ENCODE measurements around the gene SAMD13.

Gene SAMD13, protein sequence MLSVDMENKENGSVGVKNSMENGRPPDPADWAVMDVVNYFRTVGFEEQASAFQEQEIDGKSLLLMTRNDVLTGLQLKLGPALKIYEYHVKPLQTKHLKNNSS

DNA sequence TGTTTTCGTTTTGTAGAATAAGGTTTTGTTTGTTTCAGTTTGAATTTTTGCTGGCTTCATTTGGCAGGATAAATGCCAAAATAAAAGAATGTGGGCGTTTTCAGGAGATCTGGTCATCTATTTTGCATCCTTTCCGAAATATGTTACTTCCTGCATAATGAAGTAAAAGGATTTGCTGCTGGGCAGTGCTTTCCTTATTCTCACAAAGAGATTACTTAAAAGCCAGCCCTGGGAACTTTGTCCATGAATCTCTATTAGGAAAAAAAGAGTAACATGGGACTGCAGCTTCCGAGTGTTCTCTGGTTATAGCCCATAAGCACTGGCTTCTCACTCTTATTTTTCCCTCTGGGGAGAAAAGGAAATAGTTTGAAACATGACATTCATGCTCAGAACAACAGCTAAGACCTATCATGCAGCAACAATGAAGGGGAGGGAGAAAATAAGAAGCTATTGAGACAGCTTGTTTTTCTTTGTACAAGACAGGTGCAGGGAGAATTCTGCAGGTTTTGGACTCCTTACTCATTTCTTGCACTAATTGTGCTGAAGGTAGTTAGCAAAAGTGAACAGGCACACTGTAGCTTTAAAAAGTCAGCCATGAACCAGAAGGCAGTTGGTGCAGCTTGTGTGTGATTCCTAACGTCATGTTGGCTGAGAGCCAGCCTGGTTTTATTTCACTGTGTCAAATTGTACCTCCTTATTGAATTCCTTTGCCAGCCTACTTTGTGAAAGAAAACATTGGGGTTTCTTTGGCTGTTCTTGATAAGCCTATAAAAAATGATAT lies at the start of gene SAMD13:
SAMD13 (plus strand) TSS at position 705 of the 781 bp plus-strand sequence. CDS start 1,527 bp downstream, outside the sequence.
- peak in 1 of 2 experiments; percentile 75 for DNase-seq

DNA sequence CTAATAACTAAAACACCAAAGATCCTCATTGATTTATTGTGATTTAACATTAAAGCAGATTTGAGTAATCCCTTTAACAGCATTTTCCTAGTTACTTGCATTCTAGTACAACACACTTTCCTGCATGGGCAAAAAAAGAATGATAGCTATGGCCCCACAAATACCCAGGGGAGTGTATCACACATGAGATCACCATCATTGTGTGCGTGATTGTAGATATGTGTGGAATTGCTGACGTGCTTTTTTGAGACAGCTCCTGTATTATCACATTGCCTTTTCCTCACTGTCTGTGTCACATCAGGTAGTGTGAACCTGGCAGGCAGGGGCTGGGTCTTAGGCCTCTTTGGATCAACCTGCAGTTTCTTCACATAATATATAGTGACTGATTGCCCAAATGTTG lies 48.5 kb upstream of the SAMD13 start:
- DNase-seq = no peak

DNA sequence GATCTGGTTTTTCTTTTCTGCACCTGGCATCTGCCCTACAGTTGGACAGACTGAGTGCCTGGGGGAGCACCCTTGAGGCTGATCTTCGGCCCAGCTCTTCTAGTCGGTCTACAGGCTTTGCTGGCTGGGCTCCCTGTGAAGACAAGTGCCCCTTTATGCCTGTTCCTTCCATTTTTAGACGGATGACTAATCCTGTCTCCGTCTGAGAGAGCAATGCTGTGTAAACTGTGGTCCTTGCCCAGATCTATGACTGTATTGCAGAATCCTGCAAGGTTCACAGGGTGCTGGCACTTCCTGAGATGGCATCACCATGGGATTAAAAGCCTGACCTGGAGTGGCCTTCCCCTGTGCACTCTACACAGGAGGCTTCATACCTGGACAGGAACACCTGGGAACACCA lies 47.6 kb upstream of the SAMD13 start:
- no peak for DNase-seq

DNA sequence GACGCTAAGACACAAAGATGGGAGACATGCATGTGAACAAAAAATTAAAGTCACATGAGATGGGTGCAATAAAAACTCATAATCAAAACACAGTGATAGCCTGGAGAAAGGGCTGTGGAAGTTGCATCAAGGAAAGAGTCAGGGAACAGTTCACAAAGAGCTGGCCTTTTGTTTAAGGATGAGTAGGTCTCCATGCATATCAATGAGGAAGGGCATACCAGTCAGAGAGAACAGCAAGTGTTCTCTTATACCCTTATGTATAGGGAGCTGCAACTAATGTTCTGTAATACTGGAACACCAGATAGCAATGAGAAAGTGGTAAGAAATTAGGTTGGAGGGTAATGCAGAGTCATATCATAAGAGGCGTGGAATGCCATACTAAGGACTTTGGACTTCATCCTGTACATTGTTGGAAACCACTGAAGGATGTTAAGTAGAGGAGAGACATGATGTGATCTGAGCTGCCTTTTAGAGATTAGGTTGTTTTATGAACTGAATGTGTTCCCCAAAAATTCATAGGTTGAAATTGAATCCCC lies 46.7 kb upstream of the SAMD13 start:
- no peak for DNase-seq

DNA sequence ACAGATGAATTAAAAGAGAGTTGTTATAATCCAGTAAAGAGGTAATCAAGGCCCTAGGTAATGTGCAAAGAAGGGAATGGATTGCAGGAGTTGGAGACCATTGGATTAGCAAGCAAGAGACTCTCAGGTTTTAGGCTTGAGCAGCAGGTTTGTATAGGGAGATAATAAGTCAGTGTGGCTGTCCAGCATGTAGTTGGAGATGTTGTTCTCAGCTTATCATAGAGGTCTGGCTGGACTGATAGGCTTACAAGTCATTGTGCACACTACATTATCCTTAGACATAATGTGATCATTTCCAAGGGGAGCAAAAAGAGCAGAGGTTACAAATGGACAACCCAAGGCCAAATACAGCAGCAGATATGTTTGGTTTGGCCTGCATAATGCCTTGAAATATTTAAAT lies 45.9 kb upstream of the SAMD13 start:
- no peak for DNase-seq

DNA sequence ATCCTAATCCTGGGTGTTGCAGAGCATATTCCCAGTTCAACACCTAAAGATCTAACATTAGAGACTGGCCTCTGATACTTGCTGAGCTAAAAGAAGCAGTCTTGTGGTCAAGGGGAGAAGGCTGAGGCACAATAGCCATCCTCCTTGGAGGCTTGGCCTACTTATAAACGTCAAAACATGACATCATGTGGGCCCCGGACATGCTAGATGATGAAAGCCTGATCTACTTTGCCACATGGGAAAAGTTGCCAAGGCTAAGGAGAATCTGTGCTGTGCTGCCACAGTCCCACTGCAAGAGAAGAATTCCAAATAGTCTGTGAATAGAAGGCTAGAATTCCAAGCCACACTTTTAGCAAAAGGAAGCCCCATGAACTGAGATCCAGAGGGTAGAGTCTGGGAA lies 43.9 kb upstream of the SAMD13 start:
- DNase-seq = no peak

DNA sequence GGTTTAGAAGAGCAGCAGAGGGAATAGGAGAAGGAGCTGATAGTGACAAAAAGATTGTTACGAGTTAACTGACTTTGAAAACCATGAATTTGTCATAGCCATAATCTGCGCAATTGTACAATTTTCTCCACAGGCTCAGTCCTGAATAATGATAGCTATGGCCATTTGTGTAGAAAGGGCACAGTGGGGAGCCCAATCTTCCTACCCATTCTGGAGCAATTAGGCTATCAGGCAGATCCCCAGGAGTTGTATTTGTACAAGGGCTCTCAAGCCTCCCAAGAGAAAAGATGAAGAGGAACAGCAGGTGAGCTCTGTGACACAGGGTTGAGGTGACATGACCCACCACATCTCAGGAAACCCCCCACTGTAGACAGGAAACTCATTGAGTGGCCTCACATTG lies 42.1 kb upstream of the SAMD13 start:
- no peak for DNase-seq

DNA sequence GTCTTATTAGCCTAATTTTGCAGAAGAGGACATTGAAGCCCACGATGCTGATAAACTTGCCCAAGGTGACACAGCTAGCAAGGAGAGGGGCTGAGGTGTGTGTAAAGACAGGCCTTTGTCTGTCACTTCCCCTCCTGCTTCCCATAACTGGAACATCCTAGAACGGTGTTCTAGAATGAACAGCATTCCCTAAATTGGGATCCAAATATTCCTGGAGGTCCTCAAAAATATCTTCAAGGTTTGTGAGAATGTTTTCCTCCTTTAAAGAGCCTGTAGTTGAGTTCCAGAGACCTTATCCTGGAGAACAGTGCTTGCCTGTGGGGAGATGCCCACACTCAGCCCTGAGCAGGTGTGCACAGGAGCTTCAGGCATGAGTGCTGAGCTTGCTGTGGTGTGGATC lies 41.5 kb upstream of the SAMD13 start:
- DNase-seq = no peak

DNA sequence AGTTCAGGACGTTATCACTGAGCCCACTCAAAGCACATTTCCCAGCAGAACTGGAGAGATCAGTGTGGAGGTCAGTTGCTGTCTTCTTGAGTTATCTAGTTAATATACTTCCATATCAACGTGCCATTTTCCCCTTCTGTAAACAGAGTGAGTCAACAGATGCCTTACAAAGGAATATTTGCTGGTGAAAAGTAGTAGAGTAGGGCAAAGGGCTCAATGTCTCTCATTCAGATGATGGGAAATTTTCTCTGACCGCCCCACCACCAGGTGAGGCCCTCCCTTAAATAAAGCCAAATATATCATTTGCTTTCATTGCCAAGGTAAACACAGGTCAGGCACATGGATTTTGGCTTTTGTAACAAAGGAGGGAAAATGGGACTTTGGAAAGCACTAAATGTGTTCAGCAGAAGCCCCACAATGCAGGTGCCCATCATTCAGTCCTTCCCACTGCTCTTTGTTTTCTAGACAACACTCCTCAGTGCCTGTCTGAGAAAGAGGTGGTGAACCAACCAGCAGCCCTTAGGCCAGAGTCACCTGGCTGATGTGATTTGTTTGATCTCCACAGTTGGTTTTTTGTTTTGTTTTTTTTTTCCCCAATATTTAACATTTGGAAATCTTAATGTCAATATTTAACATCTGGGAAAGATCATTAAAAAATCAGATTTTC lies 40.5 kb upstream of the SAMD13 start:
- DNase-seq = no peak

DNA sequence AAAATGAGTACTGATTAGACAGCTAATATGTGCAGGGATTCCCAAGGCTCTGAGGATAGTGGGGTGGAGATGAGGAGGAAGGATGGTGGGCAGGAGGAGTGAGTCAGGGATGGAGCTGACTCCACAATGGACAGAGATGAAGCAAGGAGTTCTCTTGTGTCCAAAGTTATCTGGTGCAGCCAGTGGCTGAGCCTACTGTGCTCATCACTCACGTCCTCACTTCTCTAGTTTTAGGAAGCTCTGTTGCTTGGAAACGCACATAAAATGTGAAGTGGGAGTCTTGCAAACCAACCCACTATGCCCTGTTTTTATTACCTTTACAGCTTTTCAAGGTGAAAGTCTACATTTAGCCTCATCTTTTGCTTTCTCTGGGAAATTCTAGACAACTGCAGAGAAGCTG lies 36.5 kb upstream of the SAMD13 start:
- no peak for DNase-seq

DNA sequence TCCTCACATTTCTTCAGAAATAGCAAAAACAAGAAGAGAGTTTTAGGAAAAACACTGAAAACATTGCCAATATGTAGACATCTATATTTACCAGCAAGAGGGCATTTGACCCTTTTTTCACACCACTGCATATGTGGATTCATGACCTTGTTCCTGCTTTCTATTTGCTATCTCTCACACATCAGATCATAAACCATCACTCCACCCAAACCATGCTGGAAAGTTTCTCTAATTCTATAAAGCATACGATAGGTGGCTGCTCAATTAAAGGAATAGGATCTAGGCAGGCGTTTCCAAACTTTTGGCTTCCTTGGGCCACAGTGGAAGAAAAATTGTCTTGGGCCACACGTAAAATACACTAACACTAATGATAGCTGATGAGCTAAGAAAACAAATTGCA lies 35.6 kb upstream of the SAMD13 start:
- DNase-seq = no peak

DNA sequence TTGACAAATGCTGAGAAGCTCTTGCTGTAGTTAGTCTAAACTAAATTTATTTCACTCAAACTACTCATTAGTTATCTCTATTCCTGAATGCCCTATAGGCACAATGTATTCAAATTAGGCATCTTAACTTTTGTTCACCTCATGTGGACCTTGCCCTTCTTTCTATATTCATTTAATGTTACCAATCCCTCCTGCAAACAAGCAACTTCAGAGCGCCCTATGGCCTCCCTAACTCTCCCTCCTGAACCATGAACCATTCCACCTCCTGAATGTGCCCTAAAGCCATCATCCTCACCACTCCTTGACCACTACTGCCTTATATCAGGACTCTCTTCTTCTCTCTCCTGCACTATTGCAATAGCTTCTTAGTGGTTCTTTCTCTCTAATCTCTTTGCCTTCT lies 34.8 kb upstream of the SAMD13 start:
- no peak for DNase-seq

DNA sequence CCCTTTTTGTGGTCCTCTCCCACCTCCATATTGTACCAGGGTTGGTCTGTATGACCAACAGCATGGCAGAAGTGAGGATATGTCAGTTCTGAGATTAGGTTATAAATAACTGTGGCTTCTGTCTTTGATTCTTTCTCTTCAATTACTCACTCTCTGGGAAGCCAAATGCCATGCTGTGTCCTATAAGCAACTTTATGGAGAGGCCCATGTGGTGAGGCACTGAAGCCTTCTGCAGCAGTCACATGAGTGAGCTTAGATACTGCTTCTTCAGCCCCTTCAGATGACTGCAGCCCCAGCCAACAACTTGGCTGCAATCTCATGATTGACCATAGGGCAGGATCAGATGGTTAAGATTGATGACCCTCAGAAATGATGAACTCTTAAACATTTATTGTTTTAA lies 34.0 kb upstream of the SAMD13 start:
- no peak for DNase-seq

DNA sequence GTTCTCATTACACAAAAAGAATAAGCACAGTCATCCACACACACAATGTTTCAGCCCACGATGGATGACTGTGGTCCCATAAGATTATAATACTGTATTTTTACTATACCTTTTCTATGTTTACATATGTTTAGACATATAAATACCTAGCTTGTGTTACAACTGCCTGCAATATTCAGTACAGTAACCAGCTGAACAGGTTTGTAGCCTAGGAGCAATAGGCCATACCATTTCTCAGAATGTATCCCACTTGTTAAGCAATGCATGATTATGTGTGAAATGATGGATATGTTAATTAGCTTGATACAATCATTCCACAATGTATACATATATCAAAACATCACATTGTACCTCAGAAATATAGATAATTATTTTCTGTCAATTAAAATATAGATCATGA lies 33.2 kb upstream of the SAMD13 start:
- DNase-seq = no peak

DNA sequence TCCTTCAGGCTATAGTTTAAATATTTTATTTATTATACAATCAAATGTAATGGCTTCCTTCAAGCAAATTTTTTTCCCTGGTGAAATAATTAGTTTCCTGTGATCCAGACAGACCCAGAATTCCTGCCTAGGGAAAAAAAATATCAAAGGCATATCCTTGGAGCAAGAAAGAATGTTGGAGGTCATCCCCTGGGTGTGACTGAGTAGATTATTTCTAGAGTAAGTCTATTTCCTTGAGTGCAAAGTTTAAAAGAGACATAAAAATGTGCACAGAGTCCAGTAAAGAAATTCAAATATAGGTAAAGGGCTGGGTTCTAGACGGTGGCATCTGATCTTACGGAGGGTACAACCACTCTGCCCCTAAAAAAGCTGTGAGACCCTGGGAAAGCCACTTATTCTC lies 32.2 kb upstream of the SAMD13 start:
- no peak for DNase-seq

DNA sequence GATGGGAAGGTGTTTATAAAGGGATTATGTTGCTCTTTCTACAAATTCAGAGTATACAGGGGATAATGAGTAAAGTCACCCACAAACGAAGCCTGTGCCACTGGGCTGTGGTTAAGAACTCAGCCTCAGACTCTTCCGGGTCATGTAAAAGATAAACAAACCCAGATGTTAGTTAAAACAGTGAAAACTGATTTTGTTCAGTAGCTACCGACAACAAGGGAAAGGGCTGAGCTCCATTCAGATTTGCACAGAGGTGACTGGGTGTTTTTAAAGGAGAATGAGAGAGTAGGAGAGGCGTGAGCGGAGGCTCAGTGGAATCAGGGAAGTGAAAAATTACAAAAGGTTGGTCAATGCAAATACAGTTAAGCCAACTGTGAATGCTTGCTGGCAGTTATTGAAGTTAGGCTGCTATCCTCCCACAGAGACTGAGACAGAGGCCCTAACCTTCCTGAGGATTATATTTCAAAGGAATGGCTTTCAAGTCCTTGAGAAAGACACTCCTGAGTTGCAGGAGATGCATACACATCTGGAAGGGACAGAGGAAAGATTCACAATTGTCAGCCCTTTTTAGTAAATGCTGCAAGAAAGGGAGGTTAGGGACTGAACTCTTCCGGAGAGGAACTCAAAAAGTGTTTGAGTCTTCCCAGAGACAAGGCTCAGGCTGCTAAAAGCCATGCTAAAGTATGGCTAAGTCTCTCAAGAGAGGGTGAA lies 29.9 kb upstream of the SAMD13 start:
- DNase-seq = no peak

DNA sequence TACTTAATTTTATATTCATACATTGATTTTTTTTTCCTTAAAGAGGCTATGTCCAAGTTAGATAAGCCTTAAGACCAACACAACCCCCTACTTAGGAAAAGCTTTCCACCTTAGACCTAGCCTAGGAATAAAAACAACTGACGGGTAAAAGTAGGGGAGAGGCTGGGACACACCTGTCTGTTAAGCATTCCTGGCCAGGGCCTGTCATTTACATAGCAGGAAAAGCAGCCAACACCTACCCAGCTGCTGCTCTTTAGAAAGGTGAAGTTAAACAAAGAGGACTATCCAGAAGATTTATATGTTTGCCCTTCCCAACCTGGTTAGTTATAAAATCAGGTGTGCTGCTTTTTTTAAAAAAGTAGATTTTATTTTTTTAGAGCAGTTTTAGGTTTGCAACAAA lies 29.1 kb upstream of the SAMD13 start:
- DNase-seq = no peak

DNA sequence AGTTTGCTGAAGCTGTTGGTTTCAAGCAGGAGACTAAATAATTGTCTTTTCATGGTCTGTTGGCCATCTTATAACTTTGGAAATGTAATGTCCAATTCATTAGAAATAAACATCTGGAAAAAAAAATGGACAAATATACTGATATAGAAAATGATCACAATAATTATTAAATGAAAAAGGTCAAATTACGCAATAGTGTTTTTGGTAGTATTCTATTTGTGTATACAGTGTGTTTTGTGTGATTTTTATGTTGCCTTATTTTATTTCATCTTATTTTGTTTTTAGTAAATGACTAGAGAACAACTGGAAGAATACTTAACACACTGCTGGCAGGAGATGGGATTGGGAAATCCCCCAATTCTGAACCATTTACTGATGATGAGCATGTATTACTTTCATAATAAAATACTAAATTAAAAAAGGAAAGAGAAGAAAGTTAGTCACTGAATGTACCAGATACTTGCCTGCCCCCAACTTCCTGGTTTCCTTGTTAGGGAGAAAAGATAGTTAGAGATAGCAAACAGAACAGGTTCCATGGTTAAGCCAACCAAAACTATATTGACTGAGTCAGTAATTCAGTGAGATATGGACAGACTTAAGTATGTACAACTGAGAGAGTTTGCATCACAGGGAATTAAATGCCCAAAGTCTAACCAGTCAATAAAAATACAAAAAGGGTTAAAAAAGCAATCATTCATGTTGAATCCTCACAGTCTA lies 24.0 kb upstream of the SAMD13 start:
- DNase-seq = no peak

DNA sequence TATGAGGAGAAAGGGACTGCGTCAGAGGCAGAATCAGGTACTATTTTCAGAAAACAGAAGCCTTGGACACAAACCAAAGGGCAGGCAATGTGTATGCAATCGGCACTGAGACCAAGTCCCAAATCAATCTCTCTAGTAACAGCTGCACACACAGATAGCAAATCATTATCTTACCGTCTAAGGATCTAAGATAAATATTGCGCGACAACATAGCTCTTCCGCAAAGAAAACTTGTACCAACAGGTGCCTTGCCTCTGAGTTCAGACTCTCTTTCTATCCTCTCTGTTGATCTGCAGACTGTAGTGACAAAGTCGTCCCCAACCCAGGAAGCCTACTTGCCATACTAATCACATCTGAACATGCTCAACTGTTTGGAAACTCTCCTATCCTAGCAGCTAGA lies 22.6 kb upstream of the SAMD13 start:
- no peak for DNase-seq

DNA sequence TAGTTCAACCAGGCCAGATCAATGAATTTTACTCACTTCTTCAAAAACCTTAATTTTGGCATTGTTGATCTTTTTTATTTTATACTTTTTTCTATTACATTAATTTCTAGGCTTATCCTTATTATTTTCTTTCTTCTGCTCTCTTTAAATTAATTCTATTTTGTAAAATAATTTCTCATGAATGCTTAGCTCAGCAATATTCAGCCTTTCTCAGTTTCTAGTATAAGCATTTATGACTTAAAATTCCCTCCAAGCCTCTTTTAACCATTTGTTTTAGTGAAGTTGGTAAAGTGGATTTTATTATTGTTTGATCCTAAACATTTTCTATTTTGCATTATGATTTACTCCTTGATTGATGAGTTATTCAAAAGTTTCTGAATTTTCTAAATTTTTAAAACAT lies 20.6 kb upstream of the SAMD13 start:
- no peak for DNase-seq

DNA sequence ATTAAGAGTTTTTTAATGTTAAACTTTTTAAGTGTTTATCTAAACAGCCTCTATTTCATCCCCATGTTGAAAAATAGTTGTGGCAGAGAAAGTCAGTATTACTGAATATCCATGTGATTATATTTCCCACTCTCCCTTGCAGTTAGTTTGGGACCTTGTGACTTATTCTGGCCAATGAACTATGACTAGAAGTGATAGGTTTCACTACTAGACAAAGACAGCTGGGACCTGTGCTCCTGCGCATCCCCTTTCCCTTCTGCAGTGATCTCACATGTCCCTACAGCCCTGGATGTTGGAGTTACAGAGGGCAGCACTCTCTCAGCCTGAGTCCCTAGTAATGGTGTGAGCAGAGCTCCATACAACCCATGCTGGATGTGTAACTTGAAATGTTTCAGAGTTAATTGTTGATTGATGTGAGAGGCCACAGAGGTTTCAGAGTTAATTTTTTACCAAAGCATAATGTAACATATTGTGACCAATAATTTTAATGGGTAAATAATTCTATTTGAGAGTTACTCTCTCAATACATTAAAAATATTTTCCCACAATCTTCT lies 18.7 kb upstream of the SAMD13 start:
- DNase-seq = no peak

DNA sequence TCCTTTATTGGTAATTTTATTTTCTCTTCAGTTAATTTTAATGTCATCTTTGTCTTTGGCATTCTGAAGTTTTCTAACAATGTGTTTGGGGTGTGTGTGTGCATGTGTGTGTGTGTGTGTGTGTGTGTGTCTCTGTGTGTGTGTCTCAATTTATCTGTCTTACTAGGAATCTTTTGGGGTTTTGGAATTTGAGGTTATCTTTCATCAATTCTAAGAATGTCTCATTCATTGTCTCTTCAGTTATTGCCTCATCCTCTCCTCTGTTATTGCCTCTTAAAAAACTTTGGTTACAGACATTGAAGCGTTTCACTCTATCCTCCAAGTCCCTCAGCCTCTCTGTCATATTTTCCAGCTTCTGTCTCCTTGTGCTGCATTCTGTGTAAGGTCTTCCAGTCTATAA lies 18.1 kb upstream of the SAMD13 start:
- DNase-seq = no peak

DNA sequence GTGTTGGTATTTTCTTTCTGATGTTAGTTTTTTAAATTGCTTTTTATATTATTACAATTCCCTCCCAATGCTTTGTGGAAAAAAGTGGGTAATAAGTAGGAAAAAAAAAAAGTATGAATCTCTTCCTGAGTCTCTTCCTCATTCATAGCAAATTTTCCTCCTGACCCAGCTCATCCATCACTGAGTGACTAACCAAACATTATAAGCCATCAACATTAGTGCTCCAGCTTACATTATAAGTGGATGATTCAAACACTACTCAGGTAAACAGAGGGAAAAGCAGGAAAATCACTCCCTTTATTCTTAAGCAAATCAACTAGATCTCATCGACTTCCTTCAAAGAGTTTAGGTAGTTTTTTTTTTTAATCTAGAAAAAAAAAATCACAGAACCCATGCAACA lies 15.4 kb upstream of the SAMD13 start:
- DNase-seq = no peak

Data from cerebellar nuclear complex (tissue), 1 donor.